Smooth muscle cell of the brain vasculature (primary cell): Measurements from ENCODE around the gene CFAP46.
"Not testable (repeated sequence)": the region's sequence is repeated elsewhere in the genome, so short reads cannot be mapped to it uniquely, and the experiment has no call there.

Experiments
- DNase-seq: peaks from one replicate; pipeline ENCODE4 v3.0.0-alpha.2; 2012; ENCODE audit warnings: low read depth, low spot score

Gene CFAP46

GRCh38 chr10:132979491-132980425, 37.4 kb upstream of the CFAP46 start:
- no peak for DNase-seq

DNA sequence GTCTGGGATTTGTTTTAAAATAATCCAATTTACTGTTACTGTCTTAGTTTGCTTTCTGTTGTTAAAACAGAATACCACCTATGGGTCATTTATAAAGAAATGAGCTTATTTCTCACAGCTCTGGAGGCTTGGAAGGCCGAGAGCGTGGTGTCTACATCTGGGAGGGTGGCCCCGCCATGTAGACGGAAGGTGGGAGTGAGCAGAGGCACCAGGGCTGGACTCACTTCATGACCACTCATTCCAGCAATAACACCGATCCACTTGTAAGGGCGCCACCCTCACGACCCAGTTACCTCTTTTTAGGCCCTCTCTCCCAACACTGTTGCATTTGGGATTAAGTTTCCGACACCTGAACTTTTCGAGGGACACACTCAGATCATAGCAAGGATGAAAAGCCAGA, 36.2 kb upstream of the CFAP46 start:
- no peak for DNase-seq

GRCh38 chr10:132977807-132978206, 35.4 kb upstream of the CFAP46 start:
- DNase-seq: no peak

DNA sequence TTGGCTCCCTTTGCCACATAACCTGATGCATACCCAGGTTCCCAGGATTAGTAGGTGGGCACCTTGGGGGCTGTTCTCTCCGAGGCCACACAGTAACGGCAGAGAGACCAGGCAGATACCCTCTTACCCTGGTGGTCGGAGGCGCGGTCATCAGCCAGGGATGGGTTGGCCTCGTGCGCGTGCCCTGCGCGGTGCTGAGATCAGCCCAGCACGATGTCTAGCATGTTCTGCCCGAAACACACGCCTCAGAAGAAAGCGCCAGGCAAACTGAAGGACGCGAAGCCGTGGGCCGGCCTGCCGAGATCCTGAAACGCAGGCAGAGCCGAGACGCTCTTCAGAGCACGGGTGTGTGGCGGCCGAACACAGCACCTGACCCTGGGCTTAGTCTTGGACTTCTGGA, 34.7 kb upstream of the CFAP46 start:
- no peak for DNase-seq

DNA sequence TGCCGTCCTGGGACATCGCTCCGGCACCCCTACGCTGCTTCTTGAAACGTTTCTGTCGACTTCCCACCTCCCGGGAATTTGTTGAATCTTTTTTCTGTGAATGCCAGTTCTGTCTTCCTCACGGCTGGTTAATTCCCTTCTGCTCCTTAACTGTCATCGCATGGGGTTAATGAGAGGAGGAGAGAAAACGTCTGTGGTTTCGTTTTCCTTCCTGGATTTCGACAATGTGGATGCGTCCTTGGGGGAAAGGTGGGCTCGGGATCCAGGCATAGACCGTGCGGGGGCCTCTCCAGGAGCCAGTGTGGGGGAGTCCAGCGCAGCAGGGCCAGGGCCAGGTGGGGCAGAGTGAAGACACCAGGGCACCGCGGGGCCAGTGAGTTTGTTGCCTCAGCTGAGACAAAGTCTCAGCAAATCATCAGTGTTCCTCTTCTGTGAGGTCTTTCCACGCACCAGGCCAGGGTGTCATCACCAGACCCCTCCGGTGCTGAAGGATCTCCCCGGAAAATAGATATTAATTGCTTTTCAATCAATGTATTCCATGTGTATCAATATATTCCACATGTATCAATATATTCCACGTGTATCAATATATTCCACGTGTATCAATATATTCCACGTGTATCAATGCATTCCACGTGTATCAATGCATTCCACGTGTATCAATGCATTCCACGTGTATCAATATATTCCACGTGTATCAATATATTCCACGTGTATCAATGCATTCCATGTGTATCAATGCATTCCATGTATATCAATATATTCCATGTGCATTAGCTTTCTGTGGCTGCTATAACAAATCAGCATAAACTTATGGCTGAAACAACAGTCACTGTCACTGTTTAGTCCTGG, 33.7 kb upstream of the CFAP46 start:
- DNase-seq: no peak

- DNase-seq: no peak
These were observed 32.8 kb upstream of the CFAP46 start for GRCh38 chr10:132974886-132975830.

DNA sequence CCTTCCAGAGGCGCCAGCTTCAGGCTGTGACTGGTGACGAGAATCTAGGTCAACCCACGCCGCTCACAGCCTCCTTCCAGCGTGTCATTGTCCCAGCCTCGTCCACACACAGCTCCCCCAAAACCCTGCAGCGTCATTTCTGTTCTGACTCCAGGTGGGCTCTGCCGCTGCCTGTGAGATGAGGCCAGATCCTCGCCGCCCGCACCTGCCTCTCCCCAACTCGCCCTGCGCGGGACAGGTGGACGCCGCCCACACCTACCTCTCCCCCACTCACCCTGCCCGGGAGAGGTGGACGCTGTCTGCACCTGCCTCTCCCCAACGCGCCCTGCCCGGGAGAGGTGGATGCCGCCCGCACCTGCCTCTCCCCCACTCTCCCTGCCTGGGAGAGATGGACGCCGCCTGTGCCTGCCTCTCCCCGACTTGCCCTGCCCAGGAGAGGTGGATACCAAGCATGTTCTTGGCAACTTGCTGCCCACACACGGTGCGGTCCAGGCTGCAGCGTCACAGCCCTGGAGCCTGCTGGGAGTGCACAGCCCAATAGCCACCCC, 32.0 kb upstream of the CFAP46 start:
- no peak for DNase-seq

GRCh38 chr10:132973903-132974241, 31.5 kb upstream of the CFAP46 start:
- no peak for DNase-seq

GRCh38 chr10:132972986-132973902, 30.9 kb upstream of the CFAP46 start:
- no peak for DNase-seq

DNA sequence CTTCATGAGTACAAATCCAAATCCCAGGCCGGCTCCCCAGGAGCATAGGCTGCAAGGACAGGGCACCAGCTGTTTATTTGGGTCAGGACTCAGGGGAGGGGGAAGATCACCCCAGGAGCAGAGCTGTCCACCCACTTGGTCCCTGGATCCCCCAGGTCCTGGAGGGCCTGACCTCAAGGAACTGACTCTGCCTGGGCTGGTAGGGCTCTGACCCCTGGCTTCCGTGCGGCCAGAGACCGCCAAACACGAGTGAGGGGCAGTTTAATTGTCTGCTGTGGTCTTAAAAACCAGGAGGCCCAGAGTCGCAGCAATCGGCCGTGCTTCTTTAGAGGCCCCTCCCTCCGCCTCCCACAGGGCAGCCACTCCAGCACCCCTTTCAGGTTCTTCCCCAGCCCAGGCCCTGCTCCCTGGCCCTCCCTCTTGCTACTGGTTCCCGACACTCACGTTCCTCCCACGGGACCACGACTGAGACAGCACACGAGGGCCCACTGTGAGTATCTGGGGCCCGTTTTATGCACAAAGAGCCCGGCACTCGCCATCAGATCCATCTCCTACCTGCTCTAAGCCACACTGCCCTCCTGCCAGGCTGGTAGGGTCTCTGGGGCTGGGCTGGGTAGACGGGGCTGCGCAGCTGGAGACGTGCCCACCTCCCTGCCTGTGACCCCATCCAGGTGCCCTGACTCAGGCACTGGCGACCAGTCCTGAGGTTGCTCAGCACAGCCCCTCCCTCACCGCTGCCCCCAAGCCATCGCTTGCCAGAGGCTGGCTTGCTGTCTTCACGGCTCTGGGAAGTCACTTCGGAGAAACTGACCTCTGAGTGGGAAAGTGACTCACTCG, 30.0 kb upstream of the CFAP46 start:
- DNase-seq: no peak

GRCh38 chr10:132971448-132972148, 29.2 kb upstream of the CFAP46 start:
- no peak for DNase-seq

- DNase-seq: no peak
These were observed 28.5 kb upstream of the CFAP46 start for GRCh38 chr10:132970641-132971438.

DNA sequence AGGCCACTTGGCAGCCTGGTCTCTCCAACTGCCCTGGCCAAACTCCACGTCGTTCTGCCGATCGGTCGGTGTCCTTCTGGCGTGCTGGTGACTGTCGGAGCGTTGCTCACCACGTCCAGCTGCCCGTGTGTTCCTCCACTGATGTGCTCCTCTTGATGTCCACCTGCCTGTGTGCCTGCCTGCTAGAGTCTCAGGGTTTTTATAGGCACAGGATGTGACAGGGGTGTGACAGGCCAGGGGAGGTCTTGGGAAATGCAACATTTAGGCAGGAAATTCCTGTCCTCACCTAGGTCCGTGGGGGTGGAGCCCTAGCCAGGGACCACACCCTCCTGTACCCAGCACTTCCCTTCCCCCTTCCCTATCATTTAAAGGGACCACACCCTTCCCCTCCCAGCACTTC, 25.2 kb upstream of the CFAP46 start:
- DNase-seq: no peak

DNA sequence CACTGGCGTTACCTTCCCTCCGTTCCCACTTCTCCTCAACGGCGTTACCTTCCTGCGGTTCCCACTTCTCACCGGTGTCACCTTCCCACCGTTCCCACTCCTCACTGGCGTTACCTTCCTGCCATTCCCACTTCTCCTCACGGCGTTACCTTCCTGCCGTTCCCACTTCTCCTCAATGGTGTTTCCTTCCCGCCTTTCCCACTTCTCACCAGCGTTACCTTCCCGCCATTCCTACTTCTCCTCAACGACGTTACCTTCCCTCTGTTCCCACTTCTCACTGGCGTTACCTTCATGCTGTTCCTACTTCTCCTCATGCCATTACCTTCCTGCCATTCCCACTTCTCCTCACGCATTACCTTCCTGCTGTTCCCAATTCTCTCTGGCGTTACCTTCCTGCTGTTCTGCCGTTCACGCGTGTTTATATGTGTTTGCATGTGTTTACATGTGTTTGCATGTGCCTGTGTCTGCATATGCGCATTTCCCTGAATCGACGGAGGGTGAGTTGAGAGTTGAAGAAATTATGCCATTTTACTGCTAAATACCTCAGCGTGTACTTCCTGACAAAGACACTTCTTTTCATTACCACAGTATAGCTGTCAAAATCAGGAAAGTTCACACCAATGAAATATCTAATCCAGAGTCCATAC, 23.2 kb upstream of the CFAP46 start:
- DNase-seq: no peak

DNA sequence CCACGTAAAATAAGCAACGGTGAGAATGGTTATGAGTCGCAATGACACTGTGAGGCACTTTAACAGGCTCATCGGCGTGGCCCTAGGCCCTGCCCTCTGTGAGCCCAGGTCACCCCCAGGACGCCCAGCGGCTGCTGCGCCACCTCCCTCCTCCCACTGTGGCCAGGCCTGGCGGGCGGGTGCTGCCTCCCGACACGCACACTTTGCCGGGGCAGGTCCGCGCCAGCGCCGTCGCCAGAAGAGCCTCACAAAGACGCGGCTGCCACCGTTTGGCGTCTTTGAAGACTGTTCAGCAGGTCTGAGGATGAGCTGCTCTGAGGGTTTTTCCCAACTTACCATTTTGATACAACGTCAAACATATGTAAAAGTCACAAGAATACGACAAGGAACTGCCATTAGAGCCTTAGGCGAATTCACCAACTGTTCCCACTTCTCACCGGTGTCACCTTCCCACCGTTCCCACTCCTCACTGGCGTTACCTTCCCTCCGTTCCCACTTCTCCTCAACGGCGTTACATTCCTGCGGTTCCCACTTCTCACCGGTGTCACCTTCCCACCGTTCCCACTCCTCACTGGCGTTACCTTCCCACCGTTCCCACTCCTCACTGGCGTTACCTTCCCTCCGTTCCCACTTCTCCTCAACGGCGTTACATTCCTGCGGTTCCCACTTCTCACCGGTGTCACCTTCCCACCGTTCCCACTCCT, 22.5 kb upstream of the CFAP46 start:
- not testable (repeated sequence) for DNase-seq

DNA sequence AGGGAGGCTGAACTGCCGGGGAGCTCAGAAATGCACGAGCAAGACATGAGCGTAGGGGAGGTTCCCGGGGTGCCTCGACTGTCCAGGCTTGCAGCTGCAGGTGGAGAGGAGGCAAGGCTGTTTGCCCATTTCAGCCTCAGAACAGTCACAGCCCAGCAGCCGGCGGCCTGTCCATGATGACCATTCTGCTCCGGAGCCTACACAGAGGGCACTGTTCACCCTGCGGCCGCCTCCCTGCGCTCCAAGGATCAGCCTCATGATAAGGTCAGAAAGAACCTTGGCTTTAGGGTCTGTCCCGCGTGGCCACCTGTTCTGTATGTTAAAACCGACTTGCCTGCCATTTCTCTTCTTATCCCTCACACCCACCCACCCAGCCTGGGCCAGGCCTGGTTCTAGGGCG, 21.9 kb upstream of the CFAP46 start:
- no peak for DNase-seq
